Measurements from ENCODE around the gene SLC12A2. TPM values are rescaled to one million over a fixed set of nuclear protein-coding genes. Genes with fewer than 3 reads are reported as not detected.
A peak's percentile ranks its signal among the peaks of the same experiment; 100 is the strongest.

Gene SLC12A2
- total RNA-seq, 2 experiments from 2014 or later, result 13.7 to 16.3 TPM

DNA sequence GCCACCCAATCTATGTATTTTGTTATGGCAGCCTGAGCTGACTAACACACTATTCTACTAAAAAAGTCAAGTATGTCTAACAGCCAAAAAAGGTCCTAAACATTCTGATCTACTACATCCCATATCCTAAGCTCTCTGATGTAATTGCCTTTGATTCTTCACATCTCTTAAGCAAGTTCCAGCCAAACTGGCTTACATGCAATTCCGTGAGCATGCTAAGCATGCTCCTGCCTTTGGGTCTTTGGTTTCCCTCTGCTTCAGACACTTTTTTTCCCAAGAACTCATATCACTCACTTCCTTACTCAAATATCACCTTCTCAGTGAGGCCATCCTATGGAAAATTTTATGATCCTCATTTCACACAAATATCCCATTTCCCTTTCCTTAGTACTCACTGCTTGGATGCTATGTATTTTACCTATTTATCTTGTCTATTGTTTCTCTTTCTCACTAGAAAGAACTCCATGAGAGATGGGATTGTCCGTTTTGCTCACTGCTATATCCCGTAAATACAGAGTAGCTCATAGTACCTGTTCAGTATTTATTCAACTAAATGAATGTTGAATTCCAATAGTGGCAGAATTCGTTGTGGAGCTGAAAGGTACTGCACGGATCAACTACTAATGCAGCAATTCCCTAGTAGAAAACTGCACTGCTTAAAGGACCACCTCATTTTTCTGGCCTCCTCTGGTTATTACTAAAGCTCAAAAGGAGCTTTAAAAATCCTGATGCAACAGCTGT is 2.3 kb upstream of the SLC12A2 start:
- Mint-ChIP-seq H3K4me3 (peak overlapping the region; percentile 82), H3K27me3 (no peaks in the 10 kb centered on the region), H3K4me1 (peaks cover 50% of the 10 kb centered on the region), H3K9me3 (ENCODE audit: low read depth) (no peaks in the 10 kb centered on the region), H3K27ac (peak overlapping the region; percentile 96), H3K36me3 (peaks cover 11% of the 10 kb centered on the region)
- CTCF ChIA-PET, result interaction anchor here (1.5 kb wide), 1 partner anchor 11 kb away, joined by 3 read pairs; no protein-coding TSS in a partner anchor
- DNase-seq (no peak), ATAC-seq (no peak)

DNA sequence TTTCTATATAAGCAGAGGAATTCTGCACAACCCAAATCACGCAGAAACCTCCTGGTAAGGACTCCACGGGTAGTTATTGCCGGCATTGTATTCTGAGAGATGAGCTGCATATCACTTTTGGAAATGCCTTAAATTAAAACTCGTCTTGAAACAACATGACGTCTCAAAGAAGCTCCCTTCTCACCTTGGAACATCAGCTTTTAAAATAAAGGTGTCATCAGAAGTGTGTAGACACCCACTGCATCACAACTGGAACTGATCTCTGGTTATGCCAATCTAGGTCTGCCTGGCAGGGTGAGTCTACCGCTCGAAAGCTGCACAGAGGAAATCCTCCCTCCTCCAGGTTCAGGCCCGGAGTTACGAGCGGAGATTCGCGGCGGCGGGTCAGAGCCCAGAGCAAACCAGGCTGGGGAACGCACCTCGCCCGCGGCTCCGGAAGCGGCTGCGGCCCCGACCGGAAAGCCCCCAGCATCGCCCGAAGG is 974 bp upstream of the SLC12A2 start:
- ATAC-seq, result peak; percentile 41
- CTCF ChIA-PET, result interaction anchor here (0.8 to 1.5 kb wide), 4 partner anchors 10 to 635 kb away, joined by 3 read pairs; no protein-coding TSS in a partner anchor
- Mint-ChIP-seq H3K27ac (peak overlapping the region; percentile 96), H3K4me3 (peak overlapping the region; percentile 82), H3K4me1 (peaks cover 53% of the 10 kb centered on the region), H3K36me3 (peaks cover 14% of the 10 kb centered on the region), H3K9me3 (ENCODE audit: low read depth) (no peaks in the 10 kb centered on the region), H3K27me3 (no peaks in the 10 kb centered on the region)
- DNase-seq, result no peak

DNA sequence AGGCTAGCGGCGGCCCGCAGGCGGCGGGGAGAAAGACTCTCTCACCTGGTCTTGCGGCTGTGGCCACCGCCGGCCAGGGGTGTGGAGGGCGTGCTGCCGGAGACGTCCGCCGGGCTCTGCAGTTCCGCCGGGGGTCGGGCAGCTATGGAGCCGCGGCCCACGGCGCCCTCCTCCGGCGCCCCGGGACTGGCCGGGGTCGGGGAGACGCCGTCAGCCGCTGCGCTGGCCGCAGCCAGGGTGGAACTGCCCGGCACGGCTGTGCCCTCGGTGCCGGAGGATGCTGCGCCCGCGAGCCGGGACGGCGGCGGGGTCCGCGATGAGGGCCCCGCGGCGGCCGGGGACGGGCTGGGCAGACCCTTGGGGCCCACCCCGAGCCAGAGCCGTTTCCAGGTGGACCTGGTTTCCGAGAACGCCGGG is 253 bp downstream of the SLC12A2 start:
- no peak overlapping the region for H3K27ac Mint-ChIP-seq
- no peaks in the 10 kb centered on the region for H3K9me3 Mint-ChIP-seq (ENCODE audit: low read depth)
- peaks cover 22% of the 10 kb centered on the region for H3K36me3 Mint-ChIP-seq
- H3K4me1 Mint-ChIP-seq, result peaks cover 53% of the 10 kb centered on the region
- H3K27me3 Mint-ChIP-seq, result no peaks in the 10 kb centered on the region
- DNase-seq, result no peak
- ATAC-seq, result peak; percentile 34
- peak overlapping the region; percentile 82 for H3K4me3 Mint-ChIP-seq
- CTCF ChIA-PET, result interaction anchor here (1.0 to 1.5 kb wide), 3 partner anchors 8 to 297 kb away, joined by 3 to 5 read pairs (median 3); no protein-coding TSS in a partner anchor

DNA sequence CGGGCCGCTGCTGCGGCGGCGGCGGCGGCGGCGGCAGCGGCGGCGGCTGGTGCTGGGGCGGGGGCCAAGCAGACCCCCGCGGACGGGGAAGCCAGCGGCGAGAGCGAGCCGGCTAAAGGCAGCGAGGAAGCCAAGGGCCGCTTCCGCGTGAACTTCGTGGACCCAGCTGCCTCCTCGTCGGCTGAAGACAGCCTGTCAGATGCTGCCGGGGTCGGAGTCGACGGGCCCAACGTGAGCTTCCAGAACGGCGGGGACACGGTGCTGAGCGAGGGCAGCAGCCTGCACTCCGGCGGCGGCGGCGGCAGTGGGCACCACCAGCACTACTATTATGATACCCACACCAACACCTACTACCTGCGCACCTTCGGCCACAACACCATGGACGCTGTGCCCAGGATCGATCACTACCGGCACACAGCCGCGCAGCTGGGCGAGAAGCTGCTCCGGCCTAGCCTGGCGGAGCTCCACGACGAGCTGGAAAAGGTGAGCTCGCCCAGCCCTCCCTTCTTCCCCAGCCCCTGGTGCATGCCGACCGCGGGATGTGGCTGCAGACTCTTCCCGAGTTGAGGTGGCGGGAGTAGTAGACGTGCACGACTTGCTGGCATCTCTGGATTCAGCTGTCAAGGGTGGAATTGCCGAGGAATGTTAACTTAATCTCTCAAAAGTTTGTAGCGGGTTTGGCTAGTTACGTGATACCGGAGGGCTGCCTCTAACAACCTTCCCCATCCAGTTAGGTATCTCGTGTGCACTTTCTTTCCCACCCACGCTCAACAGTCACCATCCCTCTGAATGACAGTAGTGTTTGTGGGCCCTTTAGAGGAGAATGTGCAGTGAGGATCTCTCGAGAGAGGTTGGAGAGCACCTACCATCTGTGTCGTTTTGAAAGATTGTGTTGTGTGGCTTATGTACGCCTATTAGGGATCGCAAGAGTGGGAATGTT is 932 bp downstream of the SLC12A2 start:
- Mint-ChIP-seq H3K9me3 (ENCODE audit: low read depth) (no peaks in the 10 kb centered on the region), H3K36me3 (peaks cover 22% of the 10 kb centered on the region), H3K27ac (peak overlapping the region; percentile 72), H3K4me3 (peak overlapping the region; percentile 85), H3K27me3 (no peaks in the 10 kb centered on the region), H3K4me1 (peaks cover 47% of the 10 kb centered on the region)
- DNase-seq, result peak; percentile 67
- CTCF ChIA-PET, result interaction anchor here (1.0 to 1.5 kb wide), 3 partner anchors 9 to 298 kb away, joined by 3 to 5 read pairs (median 3); no protein-coding TSS in a partner anchor
- ATAC-seq, result peak; percentile 13

DNA sequence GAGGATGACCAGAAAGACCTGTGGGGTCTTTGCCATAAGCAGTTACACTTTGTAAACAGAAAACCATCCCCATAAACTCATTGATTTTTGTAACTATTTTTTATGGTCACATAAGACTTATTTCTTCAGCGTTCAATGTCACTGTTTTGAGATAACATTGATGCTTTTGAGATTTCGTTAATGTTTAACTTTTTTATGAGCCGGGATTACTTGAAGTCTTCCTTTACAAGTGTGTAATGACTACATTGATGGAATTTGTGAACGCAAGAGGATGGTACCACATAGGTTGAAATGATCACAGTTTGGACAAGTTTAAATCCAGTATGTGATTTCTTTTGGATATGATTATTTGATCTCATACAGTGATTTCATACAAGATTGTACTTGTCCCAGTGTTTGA is 1.8 kb downstream of the SLC12A2 start:
- ATAC-seq (no peak), DNase-seq (no peak)
- Mint-ChIP-seq H3K27me3 (no peaks in the 10 kb centered on the region), H3K4me1 (peaks cover 42% of the 10 kb centered on the region), H3K36me3 (peaks cover 25% of the 10 kb centered on the region), H3K27ac (no peak overlapping the region), H3K4me3 (peak overlapping the region; percentile 85), H3K9me3 (ENCODE audit: low read depth) (no peaks in the 10 kb centered on the region)
- CTCF ChIA-PET, result interaction anchor here (1.5 kb wide), 1 partner anchor 16 kb away, joined by 5 read pairs; no protein-coding TSS in a partner anchor

DNA sequence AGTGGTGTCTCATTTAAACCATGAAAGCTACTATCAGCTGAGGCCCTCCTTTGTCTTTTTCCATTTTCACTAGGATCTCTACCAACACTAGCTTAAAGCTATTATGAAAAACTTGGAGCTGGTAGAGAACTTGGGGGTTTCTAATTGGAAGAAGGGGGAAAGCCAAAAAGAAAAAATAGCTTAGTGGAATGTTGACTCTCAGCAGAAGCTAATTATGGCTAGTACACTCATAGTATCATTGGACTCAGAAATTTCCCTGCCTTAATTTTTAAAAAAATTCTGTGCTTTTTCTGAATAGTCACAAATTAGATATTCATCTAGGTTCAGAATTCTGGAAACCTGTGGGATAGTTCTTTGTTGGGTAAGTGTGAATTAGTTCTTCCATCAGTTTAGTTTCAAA is 8.0 kb downstream of the SLC12A2 start:
- Mint-ChIP-seq H3K27me3 (no peaks in the 10 kb centered on the region), H3K4me3 (no peak overlapping the region), H3K4me1 (peaks cover 14% of the 10 kb centered on the region), H3K36me3 (peaks cover 56% of the 10 kb centered on the region), H3K27ac (no peak overlapping the region), H3K9me3 (ENCODE audit: low read depth) (peaks cover 5% of the 10 kb centered on the region)
- ATAC-seq, result no peak
- CTCF ChIA-PET, result interaction anchor here (1.0 to 1.1 kb wide), 2 partner anchors 9 to 14 kb away, joined by 3 read pairs; no protein-coding TSS in a partner anchor
- no peak for DNase-seq

DNA sequence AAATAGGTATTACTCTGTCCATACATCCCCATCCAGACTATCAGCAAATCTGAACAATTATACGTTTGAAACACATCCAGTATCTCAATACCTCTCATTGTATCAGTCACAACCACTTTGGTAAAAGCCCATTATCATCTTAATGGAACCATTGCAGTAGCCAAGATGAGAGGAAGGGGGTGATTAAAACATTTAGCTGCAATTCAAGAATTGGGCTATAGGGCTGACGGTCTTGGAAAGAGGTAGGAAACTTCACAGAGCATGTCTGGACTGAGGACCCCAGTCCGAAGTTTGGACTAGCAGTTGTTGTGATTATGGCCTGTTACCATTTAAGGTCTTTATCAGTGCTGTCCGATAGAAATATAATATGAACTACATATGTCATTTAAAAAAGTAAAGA is 8.6 kb downstream of the SLC12A2 start:
- CTCF ChIA-PET, result interaction anchor here (1.0 to 1.1 kb wide), 2 partner anchors 10 to 15 kb away, joined by 3 read pairs; no protein-coding TSS in a partner anchor
- peaks cover 57% of the 10 kb centered on the region for H3K36me3 Mint-ChIP-seq

DNA sequence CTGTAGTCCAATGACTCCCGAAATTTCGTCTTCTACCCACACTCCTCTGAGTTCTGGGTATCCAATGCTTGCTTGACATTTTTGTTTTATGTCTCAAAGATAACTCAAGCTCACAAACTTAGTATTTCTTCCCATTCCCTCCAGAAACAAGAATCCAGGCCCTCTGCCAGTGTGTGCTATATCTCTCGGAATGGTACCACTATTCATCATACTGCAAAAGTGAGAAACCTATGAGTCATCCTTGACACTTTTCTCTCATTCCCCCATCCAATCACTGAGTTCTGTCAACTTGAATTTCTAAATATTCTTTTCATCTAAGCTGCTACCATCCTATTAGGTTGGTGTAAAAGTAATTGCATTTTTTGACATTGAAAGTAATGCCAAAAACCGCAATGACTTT is 9.8 kb downstream of the SLC12A2 start:
- Mint-ChIP-seq H3K4me1 (peaks cover 3% of the 10 kb centered on the region), H3K9me3 (ENCODE audit: low read depth) (peaks cover 12% of the 10 kb centered on the region), H3K27ac (no peak overlapping the region), H3K27me3 (no peaks in the 10 kb centered on the region), H3K36me3 (peaks cover 58% of the 10 kb centered on the region), H3K4me3 (no peak overlapping the region)
- no peak for DNase-seq
- ATAC-seq, result no peak
- CTCF ChIA-PET, result no interaction called here

More for the DNA sequence above, 8.6 kb downstream of the SLC12A2 start:
- Mint-ChIP-seq H3K27me3 (no peaks in the 10 kb centered on the region), H3K9me3 (ENCODE audit: low read depth) (peaks cover 5% of the 10 kb centered on the region), H3K4me3 (no peak overlapping the region), H3K27ac (no peak overlapping the region), H3K4me1 (peaks cover 10% of the 10 kb centered on the region)
- DNase-seq (no peak), ATAC-seq (no peak)

DNA sequence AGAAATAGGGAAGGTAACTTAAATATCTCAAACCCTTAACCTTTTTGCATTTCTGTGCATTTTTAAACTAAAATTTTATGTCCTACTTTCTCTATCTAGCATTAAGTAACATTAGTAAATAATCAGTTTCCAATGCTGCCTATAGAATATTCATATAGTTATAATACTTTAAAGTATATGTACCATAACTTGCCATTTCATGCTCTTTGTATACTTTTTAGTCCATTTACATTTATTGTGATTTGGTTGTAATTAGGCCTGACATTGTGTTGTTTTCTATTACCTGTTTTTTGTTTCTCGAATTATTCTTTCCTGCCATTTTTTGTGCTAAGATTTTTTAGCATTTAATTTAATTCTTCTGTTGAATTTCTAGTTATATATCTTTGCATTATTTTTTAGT is 13.7 kb downstream of the SLC12A2 start:
- Mint-ChIP-seq H3K4me1 (peaks cover 3% of the 10 kb centered on the region), H3K27ac (no peak overlapping the region), H3K36me3 (peaks cover 50% of the 10 kb centered on the region), H3K4me3 (no peak overlapping the region), H3K9me3 (ENCODE audit: low read depth) (peaks cover 20% of the 10 kb centered on the region), H3K27me3 (no peaks in the 10 kb centered on the region)
- CTCF ChIA-PET, result no interaction called here
- DNase-seq, result no peak
- ATAC-seq, result no peak

DNA sequence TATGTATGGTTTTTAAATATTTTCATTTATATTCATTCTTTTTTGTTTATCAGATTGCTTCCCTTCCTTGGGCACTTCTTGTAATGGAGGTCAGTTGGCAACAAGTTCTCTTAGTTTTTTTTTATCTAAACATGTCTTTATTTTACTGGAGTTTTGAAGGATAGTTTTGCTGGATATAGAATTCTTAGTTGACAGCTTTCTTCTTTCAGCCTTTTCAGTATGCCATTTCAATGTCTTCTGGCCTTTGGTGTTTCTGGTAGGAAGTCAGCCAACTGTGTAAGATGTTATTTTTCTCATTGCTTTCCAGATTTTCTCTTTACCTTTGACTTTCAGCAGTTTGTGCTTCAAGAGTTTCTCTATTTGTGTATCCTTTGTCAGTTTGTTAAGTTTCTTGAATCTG is 14.2 kb downstream of the SLC12A2 start:
- DNase-seq (no peak), ATAC-seq (no peak)
- Mint-ChIP-seq H3K27me3 (no peaks in the 10 kb centered on the region), H3K4me1 (peaks cover 2% of the 10 kb centered on the region), H3K9me3 (ENCODE audit: low read depth) (peaks cover 20% of the 10 kb centered on the region), H3K27ac (no peak overlapping the region), H3K36me3 (peaks cover 47% of the 10 kb centered on the region), H3K4me3 (no peak overlapping the region)
- CTCF ChIA-PET, result no interaction called here

DNA sequence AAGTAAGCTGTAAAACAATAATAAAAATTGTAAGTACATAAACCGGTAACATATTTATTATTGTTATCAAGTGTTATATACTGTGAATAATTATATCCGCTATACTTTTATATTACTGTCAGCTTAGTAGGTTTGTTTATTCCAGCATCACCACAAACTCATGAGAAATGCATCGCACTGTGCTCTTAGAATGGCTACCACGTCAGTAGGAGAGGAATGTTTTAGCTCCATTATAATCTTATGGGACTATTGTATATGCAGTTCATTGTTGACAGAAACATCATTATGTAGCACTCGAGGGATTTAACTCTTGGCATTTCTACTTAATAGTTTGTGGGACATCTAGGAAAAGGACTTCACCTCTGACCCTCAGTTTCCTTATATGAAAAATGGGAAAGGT is 16.4 kb downstream of the SLC12A2 start:
- ATAC-seq, result no peak
- H3K36me3 Mint-ChIP-seq, result peaks cover 44% of the 10 kb centered on the region
- peaks cover 17% of the 10 kb centered on the region for H3K9me3 Mint-ChIP-seq (ENCODE audit: low read depth)
- H3K27me3 Mint-ChIP-seq, result no peaks in the 10 kb centered on the region
- CTCF ChIA-PET, result no interaction called here
- no peak for DNase-seq
- no peak overlapping the region for H3K4me3 Mint-ChIP-seq
- H3K4me1 Mint-ChIP-seq, result no peaks in the 10 kb centered on the region
- no peak overlapping the region for H3K27ac Mint-ChIP-seq

DNA sequence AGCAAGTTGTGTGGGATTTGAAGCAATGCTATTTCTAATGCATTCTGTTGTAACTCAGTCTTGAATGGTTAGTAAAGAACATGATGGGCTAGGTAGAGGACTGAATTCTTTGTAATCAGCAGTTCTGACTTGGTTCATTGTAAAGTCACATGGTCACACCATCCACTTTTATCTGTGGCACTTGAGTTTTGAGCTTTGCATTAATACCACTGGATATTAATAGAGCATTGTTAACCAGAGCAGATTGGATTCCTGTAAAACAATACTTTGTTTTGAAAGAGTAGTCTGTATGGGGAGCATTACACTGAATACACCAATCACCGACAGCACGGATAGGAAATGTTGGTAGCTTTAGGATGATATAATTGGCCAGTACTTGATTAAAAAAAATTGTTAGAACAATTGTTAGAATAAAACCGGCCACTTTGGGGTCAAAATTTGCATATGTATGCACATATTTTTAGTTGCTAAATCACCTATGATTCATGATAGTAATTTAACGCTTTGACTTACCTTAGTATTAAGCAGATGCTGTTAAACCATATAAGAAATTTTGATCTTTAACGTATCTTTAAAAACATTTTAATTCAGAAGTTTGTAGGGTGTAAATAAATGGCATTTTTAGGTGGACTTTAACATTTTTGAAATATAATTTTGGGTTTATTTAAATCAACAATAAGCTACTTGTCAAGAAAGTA is 17.4 kb downstream of the SLC12A2 start:
- Mint-ChIP-seq H3K4me3 (no peak overlapping the region), H3K27me3 (no peaks in the 10 kb centered on the region), H3K27ac (no peak overlapping the region), H3K4me1 (no peaks in the 10 kb centered on the region), H3K9me3 (ENCODE audit: low read depth) (peaks cover 14% of the 10 kb centered on the region), H3K36me3 (peaks cover 38% of the 10 kb centered on the region)
- CTCF ChIA-PET, result interaction anchor here (2.0 kb wide), 1 partner anchor 17 kb away, joined by 5 read pairs; no protein-coding TSS in a partner anchor
- ATAC-seq, result no peak
- no peak for DNase-seq
